Measurements from ENCODE around the gene MRFAP1L1. TPM values are rescaled to one million over a fixed set of nuclear protein-coding genes. Genes with fewer than 3 reads are reported as not detected.

Gene MRFAP1L1
- total and polyA plus RNA-seq, 8 donors: 12.4 to 39.8 (median 21.5) TPM

DNA sequence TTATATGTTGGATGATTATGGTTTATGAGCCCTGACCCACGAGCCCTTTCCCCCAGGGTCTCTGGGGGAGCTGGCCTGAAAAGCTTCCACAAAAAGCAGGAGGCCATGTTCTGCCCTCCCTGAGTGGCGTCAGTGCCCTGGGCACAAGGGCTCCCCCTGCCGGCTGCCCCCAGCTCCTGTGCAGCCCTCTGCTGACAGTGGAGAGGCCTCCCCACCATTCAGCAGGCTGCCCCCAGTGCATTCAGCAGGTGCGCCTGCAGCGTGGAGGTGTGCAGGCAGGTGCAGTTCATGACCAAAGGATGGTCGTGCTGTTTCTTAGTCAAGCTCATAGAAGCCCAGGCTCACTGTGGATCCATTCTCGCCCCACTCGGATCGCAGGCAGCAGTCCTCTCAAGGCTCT is 28.5 kb downstream of the MRFAP1L1 start:
- Histone ChIP-seq H3K4me1 (peaks cover 0 to 7% (median 4%) of the 10 kb centered on the region in 3 donors), H3K36me3 (no peaks in the 10 kb centered on the region), H3K27ac (no peak overlapping the region), H3K4me3 (no peak overlapping the region), H3K27me3 (no peaks in the 10 kb centered on the region), H3K9me3 (no peaks in the 10 kb centered on the region)
- ATAC-seq (peak in 2 of 4 donors; percentile 20 to 30), FAIRE-seq (no peak), DNase-seq (no peak)
- no peak for TF ChIP-seq CTCF (IDR thresholded peaks at IDR 0.05)
- WGBS, 2 donors: 80 to 89% methylated on average over 9 of the region's 9 CpGs
- intact Hi-C loops (cut with DNase I): no loop called here

GRCh38 chr4:6680372-6681034 is 29.2 kb downstream of the MRFAP1L1 start:
- intact Hi-C loops (cut with DNase I): no loop called here
- FAIRE-seq: no peak
- 89 to 91% methylated on average over 10 of the region's 10 CpGs for WGBS, 2 donors

GRCh38 chr4:6676722-6677558 is 32.7 kb downstream of the MRFAP1L1 start:
- FAIRE-seq: no peak
- no peak for TF ChIP-seq CTCF (IDR thresholded peaks at IDR 0.05)
- no peak overlapping the region for H3K27ac ChIP-seq
- no peaks in the 10 kb centered on the region for H3K27me3 ChIP-seq
- no peaks in the 10 kb centered on the region for H3K36me3 ChIP-seq
- 90 to 91% methylated on average over 21 of the region's 21 CpGs for WGBS, 2 donors
- peaks cover 8 to 24% (median 18%) of the 10 kb centered on the region in 3 donors for H3K4me1 ChIP-seq
- peak in 1 of 6 donors; percentile 28 for DNase-seq
- intact Hi-C loops (cut with DNase I): no loop called here
- H3K4me3 ChIP-seq: no peak overlapping the region
- ATAC-seq: no peak
- no peaks in the 10 kb centered on the region for H3K9me3 ChIP-seq

More at GRCh38 chr4:6680372-6681034, 29.2 kb downstream of the MRFAP1L1 start:
- TF ChIP-seq CTCF (IDR thresholded peaks at IDR 0.05): no peak
- no peak for DNase-seq
- no peak for ATAC-seq
- no peak overlapping the region for H3K27ac ChIP-seq
- no peaks in the 10 kb centered on the region for H3K27me3 ChIP-seq
- peaks cover 2 to 13% (median 11%) of the 10 kb centered on the region in 3 donors for H3K4me1 ChIP-seq
- no peaks in the 10 kb centered on the region for H3K36me3 ChIP-seq
- H3K4me3 ChIP-seq: no peak overlapping the region
- no peaks in the 10 kb centered on the region for H3K9me3 ChIP-seq

DNA sequence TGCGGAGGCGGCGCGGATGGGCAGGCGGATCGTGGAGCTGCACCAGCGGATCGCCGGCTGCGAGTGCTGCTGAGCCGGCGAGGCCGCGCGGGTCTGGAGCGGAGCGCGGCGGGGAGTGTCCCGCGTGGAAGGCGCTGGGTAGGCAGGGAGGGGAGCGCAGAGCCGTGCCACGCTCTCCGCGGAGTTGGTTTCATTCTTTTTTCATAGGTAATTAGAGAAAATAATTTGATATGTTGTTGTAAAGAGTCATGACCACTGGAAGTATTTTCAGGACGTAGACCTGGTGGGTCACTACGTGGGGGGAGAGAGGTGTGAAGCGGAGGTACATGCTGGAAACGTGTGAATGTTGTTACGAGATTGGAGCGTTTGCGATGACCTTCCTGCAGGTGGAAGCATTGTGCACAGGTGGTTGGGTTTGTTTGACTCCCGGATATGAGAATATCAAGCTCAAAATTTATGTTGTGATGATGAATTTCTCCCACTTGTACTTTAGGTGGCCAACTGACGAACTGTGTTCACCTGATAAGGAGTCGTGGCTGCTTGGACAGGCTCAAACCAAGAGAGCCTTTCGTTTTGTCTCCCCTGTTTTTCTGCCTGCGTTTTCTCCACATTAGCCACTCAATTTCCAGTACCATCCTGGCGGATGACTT is 35.0 kb downstream of the MRFAP1L1 start:
- ATAC-seq (peak; percentile 6 to 55 (median 52)), DNase-seq (peak in 1 of 6 donors; percentile 49), FAIRE-seq (no peak)
- H3K27ac ChIP-seq: peak overlapping the region in 3 of 4 donors; percentile 69 to 78 (median 73)
- WGBS, 2 donors: 5 to 7% methylated on average over 40 of the region's 40 CpGs
- no peaks in the 10 kb centered on the region for H3K9me3 ChIP-seq
- peak overlapping the region; percentile 38 to 80 (median 70) for H3K4me3 ChIP-seq
- H3K4me1 ChIP-seq: peaks cover 8 to 24% (median 18%) of the 10 kb centered on the region in 3 donors
- peak in 2 of 4 donors; percentile 11 to 13 for TF ChIP-seq CTCF (IDR thresholded peaks at IDR 0.05)
- H3K27me3 ChIP-seq: no peaks in the 10 kb centered on the region
- intact Hi-C loops (cut with DNase I): no loop called here
- no peaks in the 10 kb centered on the region for H3K36me3 ChIP-seq
